A172 (cell line): Measurements from ENCODE around the gene ORAI1. TPM values are rescaled to one million over a fixed set of nuclear protein-coding genes. Genes with fewer than 3 reads are reported as not detected.
A peak's percentile ranks its signal among the peaks of the same experiment; 100 is the strongest.
"Not testable (repeated sequence)": the region's sequence is repeated elsewhere in the genome, so short reads cannot be mapped to it uniquely, and the experiment has no call there.

Experiments
- DNase-seq: peaks from one replicate; pipeline ENCODE4 v3.0.0-alpha.2; 2015; ENCODE audit warnings: low spot score
- total RNA-seq: library from RNA; depleted of rRNA; stranded (reverse); fragments of >200 nt; shearing (Covaris generic); gene quantifications from 2 replicates; pipeline ENCODE4 v1.2.3, GENCODE V29; 2014; rRNA removed

ORAI1 gene
- 10.4 and 13.2 TPM in 2 replicates for total RNA-seq

DNA sequence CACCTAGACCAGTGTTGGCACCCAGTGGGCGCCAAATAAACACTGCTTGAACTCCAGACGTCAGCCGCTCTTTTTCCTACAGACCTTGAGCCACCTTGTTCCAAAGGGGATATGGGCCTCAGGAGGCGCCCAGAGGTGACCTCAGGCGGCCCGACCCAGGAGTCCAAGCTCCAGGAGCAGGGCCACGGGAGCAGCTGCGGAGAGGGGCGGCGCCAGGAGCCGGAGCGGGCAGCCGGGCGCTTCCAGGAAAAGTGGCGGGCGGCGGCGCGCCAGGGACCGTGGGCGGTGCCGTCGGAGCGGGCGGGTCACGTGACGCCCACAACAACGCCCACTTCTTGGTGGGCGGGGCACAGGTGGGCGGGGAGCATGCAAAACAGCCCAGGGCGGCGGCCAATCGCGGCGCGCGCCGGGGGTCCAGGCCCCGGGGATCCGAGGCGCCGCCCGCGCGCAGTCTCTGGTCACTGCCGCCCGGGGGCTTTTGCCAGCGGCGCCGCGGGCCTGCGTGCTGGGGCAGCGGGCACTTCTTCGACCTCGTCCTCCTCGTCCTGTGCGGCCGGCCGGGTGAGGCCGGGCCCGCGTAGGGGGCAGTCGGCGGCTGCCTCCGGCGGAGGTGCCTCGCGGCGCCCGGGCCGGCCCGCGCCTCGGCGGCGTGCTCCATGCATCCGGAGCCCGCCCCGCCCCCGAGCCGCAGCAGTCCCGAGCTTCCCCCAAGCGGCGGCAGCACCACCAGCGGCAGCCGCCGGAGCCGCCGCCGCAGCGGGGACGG, at the start of gene ORAI1:
ORAI1 (plus strand) TSS at position 444 of the 766 bp plus-strand sequence.
- DNase-seq = peak; percentile 81

DNA sequence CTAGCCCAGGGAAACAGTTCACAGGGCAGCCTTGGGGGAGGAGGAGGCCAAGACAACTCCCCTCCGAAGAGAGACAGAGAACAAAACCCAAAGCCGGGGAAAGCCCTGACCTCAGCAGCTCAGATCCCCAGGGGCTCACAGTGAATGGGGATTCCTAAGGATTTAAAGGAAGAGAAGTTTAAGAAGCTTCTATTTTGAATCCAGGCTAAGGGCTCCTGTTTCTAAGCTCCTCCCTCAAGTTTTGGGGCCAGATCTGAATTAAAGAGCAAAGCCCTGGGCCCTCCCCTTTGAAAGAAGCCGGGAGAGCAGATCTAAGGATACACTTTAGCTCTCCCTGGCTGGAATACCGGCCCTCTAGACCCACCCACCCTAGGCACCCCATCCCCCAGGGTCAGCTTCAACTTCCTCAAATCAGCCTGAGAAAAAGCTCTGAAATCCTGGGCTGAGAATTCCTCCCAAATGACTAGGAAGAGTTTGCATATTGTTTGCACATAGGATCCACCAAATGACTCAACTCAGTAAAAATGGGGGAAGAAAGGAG, 49.4 kb upstream of the ORAI1 start:
- DNase-seq = peak; percentile 62

DNA sequence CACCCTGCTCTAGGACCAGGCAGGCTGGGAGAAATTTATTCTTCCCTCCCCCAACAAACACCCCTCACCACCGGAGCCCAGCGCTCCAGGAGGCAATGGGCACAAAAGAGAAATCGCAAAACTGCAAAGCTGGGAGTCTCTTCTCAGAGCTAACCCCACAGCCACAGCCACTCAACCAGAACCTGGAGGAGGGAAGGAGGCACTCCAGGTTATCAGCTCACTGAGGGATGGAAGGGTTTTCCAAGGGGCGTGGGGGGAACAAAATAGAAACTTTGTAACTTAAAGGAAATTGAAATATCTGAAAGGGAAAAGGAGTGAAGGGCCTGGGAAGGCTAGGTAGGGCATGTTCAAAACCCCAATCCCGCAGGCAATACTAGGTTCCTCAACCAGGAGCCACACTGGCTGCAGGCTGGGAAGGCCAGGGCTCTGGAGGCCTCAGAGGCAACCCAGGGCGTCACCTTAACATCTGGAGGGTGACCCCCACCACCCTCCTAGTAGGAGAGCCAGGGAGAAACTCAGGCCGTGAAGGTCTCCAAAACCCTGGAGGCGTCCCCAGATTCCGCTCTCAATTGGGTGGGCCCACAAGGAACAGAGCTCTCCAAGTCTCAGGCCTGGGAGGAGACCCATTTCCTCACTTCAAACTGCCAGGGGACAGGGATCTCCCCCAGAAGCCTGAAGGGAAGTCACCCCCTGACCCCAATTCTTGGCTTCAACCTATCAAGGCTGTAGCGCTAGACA, 48.7 kb upstream of the ORAI1 start:
- DNase-seq = no peak

DNA sequence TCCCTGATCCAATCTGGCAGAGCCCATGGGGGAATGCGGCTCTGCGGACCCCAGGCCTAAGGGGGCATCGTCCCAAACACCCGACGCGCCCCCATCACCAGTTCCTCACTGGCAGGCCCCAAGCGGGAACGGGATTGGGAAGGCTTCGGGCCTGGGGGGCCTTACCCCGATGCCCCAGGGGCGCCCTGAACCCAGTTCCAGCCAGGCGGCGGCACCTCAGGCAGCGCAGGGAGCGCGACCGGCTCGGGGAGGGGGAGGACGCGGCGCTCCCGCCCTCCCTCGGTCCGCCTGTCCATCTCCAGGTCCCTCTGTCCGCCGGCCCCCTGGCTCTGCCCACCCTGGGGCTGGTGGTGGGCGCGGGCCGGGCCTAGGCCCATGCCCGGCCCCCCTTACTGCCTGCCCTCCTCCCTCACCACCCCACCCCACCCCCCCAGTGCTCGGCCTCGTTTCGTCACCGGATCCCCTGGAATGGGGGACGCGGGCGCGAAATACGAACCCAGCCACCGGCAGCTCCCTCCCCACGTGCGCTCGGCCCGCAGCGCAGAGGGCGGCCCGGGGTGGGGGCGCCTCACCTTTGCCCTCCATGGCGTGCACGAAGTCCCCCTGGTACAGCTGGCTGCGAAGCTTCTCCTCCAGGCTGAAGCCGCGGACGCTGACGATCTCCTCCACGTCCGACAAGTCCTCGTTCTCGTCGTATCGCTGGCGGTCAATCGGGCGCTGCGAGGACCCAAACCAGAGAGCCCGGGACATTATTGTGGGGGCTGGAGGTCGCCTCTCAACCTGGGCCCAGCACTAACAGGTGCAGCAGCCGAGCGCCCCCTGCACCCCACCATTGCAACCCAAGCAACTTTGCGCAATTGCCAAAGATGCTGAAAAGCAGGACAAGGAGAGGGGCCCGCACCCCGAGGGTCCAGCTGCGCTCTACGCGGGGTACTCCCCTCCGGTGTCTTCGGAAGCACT, 47.8 kb upstream of the ORAI1 start:
- DNase-seq = no peak

DNA sequence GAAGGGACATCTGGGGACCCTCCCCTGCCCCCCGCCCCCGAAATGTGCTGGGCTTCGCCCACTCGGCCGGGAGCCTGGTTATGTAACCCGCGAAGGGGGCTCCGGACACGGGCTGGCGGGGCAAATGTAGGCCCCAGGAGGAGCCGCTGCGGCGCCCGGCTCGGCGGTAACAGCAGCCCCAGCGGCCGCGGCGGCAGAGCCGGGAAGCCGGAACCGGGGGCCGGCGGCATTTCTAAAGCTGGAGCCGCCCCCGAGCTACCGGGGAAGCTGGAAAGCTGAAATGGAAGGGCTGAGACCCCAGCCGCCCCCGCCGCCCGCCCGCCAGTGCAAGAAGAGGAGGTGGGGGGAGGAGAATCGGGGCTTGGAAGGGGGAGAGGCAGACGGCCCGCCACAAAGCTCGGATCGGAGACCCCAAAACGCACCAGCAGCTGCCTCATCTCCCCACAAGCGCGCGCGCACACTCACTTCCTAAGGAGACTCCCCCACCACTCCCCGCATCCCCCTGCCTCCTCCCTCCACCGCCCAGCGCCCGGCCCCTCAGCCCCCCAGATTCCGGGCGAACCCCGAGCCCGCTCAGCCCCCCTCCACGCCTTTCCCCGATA, 47.0 kb upstream of the ORAI1 start:
- DNase-seq = no peak

DNA sequence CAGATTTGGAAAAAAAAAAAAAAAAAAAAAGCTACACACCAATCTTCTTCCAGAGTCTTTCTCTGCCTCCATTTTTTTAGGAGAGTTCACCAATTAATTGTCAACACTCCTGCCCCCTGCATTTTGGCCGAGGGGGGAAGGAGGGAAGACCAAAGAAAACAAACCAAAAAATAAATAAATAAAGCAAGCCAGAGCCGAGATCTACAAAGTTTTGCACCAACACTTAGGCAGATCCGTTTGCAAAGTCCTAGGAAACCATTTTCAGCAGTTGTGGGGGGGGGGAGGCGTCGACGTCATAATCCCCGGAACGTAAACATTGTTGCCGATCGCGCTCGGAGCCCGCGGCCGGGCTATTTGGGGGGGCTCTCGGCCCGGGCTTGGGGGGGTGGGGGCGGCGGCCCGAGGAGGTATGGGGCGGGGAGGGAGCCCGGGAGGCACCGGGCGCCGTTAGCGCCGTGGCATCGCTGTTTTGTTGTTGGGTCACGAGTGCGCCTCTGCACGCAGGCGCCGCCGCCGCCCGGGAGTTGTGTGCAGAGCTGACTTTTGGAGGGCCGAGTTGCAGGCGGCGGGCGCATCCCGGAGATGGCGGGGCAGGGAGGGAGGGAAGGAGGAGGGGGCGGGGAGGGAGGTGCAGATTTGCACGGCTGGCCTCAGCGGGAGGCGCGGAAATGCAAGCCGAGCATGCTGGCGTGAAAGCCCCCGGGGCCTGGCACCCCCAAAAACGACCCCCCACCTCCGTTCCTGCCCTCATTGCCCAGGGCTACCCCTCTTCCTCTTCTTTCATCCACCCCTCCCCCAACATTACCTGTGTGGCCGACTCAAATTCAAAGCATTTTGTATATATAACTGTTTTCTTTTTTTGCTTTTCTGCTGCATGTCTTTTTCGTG, 46.1 kb upstream of the ORAI1 start:
- DNase-seq = peak; percentile 28

DNA sequence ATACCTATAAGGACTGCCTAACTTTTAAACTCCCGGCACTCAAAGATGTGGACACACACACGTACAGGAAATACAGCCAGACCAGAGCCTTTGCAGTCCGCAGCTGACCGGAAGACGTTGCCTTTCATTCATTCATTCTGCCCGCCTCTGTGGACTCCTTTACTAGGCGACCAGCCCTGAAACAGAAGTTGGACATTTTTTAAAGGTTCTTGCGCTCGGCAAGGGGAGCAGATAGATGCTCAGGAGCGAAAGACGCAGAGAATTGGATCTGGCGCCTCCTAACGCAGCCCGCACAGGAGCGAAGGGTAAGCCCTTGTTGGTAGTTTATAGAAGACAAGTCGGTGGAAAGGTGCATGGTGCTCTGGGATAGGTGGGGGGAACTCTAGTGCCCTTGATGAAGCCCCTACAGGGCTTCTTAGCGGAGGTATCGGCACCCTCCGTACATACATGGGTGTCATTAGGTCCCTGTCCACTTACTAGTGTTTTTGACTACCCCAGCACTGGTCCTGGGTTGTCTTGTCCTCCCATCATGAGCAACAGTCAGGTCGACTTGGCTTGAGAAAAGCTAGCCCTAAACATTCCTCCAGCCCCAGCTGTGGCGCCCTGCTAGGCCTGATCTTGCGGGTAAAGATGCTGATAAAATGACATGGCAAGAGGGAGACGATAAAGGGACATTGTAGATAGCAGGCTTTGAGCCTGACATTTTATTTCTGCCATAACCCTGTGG, 45.2 kb upstream of the ORAI1 start, which contains the start of gene KDM2B:
KDM2B (minus strand) TSS at position 65 of the 727 bp plus-strand sequence. CDS start 112 bp downstream, outside the sequence.
- DNase-seq = no peak

DNA sequence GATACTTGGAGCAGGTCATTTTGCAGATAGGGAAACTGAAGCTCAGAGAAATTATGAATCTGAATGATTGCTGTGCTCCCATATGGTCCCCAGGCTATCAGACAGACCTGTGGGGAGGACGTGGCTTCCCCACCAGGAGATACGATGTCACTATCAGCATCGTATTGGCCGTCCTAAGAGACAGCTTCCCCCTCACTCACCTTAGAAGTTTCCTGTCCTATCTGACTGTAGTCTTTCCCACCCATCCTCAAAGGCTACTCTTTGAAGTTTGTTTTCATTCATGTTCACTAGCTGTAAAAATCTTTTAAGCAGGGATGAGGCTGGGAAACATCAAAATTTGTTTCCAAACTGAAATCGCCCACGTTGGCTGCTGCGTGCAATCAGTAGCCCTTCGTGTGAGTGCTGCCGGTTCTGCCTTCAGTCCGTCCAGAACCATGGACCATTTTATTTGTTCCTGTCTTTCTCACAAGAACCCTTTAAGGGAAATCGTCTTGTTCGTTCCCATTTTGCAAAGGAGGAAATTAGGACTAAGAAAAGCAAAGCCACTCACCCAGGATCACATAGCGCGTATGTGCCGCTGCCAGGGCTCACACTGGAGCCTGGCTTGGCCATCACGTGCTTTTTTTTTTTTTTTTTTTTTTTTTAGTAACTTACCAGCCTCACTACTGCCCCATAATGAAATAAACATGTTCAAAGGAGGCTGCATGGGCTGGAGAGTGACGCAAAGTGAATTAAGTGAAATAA, 44.5 kb upstream of the ORAI1 start:
- DNase-seq = no peak

DNA sequence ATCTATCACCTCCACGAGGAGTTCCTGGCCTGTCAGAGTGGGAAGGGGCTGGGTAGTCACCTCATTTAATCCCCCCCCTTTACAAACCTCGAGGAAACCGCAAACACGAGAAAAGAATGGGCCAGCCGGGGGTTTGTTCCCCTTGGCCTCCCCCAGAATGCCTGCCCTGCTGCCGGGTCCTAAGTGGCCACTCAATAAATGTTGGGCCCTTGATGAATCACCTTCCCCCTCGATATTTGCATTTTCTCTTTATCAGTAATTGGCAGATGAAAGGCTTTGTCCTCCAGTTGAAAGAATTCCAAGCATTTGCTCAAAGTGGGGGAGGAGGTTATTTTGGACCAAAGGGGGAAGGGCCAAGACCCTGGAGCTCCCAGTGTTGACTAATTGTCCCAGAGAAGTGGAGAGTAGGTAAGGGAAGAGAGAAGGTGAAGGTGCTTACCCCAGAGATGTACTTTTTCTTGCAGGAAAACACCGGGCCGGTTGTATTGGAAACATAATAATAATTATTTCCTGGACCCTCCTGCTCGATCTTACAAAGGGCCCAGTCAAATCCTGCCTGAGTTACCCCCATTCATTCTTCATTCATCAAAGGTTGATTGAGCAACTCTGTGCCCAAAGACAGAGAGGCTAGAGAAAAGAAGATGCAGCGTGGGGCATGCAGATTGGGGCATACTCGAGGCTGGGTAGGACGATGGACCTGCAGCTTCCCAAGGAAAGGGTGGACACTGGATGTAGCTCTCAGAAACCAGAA, 43.6 kb upstream of the ORAI1 start:
- no peak for DNase-seq

DNA sequence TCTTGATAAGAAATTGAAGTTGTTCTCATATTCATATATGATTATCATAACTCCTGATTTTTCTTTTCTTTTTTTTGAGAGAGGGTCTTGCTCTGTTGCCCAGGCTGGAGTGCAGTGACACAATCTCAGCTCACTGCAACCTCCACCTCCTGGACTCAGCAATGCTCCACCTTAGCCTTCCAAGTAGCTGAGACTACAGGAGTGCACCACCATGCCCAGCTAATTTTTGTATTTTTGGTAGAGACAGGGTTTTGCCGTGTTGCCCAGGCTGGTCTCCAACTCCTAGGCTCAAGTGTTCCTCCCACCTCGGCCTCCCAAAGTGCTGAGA, 43.0 kb upstream of the ORAI1 start:
- not testable (repeated sequence) for DNase-seq

DNA sequence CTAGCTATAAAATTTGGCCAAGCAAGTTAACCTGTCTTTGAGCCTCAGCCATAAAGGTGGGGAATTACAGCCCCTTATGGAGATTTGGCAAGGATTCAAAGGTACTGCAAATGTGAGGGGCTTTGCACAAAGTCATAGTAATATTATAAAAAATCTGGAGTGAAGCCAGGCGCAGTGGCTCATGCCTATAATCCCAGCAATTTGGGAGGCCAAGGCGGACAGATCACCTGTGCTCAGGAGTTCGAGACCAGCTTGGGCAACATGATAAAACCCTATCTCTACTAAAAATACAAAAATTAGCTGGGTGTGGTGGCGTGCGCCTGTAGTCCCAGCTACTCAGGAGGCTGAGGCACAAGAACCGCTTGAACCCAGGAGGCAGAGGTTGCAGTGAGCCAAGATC, 41.4 kb upstream of the ORAI1 start:
- not testable (repeated sequence) for DNase-seq

DNA sequence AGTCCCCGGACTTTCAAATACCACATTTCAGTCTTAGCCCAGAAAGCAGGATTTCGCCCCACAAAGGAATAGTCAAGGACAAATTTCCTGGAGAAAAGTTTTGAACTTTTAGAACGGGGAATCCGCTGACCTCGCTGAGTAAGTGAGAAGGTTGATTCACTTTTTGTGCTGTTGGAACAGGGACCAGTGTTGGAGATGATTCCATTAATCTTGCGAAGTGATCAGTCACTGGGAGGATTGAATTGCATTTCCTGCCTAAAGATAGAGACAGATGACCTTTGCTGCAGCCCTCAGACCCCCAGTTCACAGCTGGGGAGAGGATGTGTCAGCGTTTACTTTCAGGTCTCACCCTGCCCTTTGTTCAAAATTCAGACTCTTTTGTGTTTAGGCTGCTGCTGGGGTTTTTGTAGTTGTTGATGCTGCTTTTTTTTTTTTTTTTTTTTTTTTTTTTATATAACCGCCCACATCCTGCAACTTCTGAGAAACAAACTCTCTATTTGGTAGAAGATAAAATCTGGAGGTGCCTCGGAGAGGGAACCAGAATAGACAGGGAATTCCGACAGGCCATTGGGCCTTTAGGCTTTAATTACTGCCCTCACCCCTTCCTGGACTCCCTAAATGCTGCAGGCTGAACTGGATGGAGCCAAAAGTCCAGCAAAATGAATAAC, 35.7 kb upstream of the ORAI1 start:
- peak; percentile 55 for DNase-seq

DNA sequence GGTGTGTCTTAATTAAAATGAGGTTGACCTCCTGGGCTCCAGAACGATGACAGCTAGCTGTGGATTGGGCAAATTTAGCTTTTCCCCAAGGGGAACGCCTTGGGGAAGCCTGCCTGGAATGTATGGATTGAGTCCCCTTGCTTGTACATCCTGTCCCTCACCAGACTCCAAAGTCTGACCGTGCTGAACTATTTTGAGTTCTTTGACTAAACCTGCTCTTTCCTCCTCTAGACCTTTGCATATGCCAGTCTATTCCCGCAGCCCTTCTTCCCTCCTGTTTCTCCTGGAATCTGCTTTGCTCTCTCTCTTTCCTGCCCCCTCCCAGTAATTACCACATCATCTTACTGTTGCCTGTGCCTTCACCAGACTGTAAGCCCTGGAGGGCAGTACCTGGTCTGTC, 34.0 kb upstream of the ORAI1 start:
- no peak for DNase-seq

DNA sequence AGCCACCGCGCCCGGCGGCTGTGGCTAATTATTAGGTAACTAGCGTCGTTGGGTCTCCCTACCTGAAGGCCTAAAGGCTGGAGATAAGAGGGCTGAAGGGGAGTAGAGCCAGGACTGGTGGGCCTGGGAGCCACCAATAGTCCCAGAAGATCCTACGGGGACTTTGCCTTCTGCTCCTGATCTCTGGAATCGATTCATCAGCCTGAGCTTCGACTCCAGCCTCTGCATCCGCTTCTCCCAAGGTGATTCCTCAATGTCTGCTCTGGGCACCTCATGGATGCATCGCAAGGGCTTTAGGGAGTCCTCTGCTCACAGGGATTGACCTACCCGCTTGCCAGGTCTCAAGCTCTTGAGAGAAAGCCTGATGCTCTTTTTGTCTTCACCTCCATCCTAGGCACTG, 30.8 kb upstream of the ORAI1 start:
- DNase-seq = no peak

DNA sequence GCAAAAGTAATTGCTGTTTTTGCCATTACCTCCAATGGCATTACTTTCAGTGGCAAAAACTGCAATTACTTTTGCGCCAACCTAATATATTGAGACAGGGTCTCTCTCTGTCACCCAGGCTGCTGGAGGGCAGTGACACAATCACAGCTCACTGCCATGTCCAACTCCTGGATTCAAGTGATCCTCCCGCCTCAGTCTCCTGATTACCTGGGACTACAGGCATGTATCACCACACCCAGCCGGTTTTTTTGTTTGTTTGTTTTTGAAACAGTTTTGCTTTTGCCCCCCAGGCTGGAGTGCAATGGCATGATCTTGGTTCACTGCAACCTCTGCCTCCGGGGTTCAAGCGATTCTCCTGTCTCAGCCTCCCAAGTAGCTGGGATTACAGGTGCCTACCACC, 29.8 kb upstream of the ORAI1 start:
- no peak for DNase-seq

DNA sequence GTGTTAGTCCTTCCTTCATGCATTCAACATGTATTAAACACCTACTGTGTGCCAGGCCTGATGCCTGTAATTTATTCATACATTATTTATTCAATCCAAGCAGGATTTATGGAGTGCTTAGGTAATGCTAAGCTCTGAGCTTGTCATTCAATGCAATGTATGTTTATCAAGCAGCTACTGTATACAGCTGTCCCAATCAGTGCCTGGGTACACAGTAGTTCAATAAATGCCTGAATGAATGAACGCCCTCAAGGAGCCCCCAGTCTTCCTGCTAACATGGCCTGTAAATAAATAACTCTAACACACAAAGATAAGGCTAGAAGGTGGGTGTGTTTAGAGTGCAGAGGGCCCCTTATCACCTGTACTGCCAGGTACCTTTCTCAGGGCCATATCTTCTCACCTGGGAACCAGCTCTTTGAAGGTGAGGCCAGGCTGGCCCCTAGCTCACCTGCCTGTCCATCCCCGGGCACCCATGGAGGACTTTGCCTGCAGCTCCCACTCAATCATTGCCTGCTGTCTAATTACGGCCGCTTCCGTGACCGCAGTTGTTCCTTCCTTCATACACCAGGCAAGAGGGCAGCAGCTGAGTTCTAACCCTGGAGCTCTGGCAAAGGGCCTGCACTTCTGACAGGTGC, 25.5 kb upstream of the ORAI1 start:
- DNase-seq = no peak

DNA sequence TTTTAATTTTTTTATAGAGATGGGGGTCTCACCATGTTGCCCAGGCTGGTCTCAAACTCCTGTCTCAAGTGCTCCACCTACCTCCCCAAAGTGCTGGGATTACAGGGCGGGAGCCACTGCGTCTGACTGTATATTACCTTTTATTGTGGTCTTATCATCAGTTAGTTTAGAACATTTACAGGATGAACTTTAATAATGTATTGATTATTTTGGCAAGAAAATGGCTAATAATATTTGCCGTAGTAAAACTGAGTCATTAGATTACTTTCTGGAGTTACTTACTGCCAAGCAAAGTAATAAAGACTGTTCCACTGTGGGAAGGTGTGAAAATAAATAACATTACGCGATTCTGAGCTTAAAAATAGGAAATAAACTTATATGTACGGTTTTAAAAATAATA, 23.6 kb upstream of the ORAI1 start:
- DNase-seq = no peak
